H7 (cell line): ENCODE data around the gene HSPH1. TPM values are rescaled to one million over a fixed set of nuclear protein-coding genes. Genes with fewer than 3 reads are reported as not detected.

Experiments used
- DNase-seq: peaks from one replicate; pipeline ENCODE4 v3.0.0; 2012
- H3K27me3 ChIP-seq: 2 replicates; pipeline ENCODE4 v1.6.0; 2011; ENCODE audit warnings: mild to moderate bottlenecking, low read length; ENCODE audit not compliant: control insufficient read depth, insufficient read depth
- H3K36me3 ChIP-seq: replicated peaks from 2 replicates; pipeline ENCODE4 v1.5.1; 2011; ENCODE audit warnings: low read length; ENCODE audit not compliant: control insufficient read depth, insufficient read depth
- H3K4me3 ChIP-seq: 2 replicates; pipeline ENCODE4 v1.5.1; 2011; ENCODE audit warnings: low read depth, mild to moderate bottlenecking, control low read depth, low read length, moderate library complexity; ENCODE audit not compliant: insufficient read depth
- total RNA-seq: library from RNA; depleted of rRNA; stranded (reverse); fragments of >200 nt; shearing (Covaris generic); gene quantifications from 2 replicates; pipeline ENCODE4 v1.2.3, GENCODE V29; 2014; rRNA removed

The HSPH1 gene
- 37.3 and 47.2 TPM in 2 replicates for total RNA-seq

GRCh38 chr13:31161557-31162150 lies at the start of gene HSPH1:
Gene HSPH1 (minus strand): TSS chr13:31161904. CDS start chr13:31161582, 322 bp downstream.
- H3K4me3 ChIP-seq: peak within 1 kb of the TSS; percentile 89
- no peaks in the 10 kb centered on the region for H3K36me3 ChIP-seq
- H3K27me3 ChIP-seq: no peaks in the 10 kb centered on the region
- peak; percentile 95 for DNase-seq

- H3K36me3 ChIP-seq: no peaks in the 10 kb centered on the region
- no peak for DNase-seq
- H3K27me3 ChIP-seq: no peaks in the 10 kb centered on the region
- no peak overlapping the region for H3K4me3 ChIP-seq
These were observed 48.1 kb upstream of the HSPH1 start for GRCh38 chr13:31209841-31210210.

- DNase-seq: peak; percentile 66
- Histone ChIP-seq H3K27me3 (no peaks in the 10 kb centered on the region), H3K36me3 (no peaks in the 10 kb centered on the region), H3K4me3 (no peak overlapping the region)
These were observed 47.6 kb upstream of the HSPH1 start for GRCh38 chr13:31209172-31209840.

DNA sequence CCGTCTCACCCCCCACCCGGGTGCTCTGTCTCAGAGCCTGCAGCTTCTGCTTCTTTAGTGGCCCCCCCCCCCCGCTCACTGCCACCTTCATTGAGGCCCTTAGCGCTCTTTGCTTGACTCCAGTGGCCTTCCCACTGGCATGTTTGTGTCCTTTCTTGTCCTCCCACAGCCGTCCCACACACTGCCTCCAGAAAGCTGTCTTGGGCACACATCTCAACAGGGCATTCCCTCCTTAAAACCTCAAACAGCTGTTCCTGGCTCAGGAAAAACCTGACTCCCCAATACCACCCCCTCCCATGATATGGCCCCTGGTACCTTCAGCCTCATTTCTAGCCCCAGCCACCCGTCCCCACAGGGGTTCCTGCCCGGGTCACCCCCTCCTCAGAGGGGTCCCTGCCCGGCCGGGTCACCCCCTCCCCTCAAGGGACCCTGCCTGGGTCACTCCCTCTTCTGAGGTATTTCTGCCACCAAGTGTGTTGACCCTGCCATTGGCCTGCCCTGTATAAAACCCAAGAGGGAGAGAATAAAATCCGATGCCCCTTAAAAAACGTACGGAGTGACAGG lies 46.9 kb upstream of the HSPH1 start:
- Histone ChIP-seq H3K36me3 (no peaks in the 10 kb centered on the region), H3K27me3 (no peaks in the 10 kb centered on the region), H3K4me3 (no peak overlapping the region)
- DNase-seq: peak; percentile 49

GRCh38 chr13:31207661-31208552 lies 46.2 kb upstream of the HSPH1 start:
- peak; percentile 53 for DNase-seq
- H3K4me3 ChIP-seq: no peak overlapping the region
- no peaks in the 10 kb centered on the region for H3K27me3 ChIP-seq
- no peaks in the 10 kb centered on the region for H3K36me3 ChIP-seq

- H3K36me3 ChIP-seq: no peaks in the 10 kb centered on the region
- no peak for DNase-seq
- H3K4me3 ChIP-seq: no peak overlapping the region
- H3K27me3 ChIP-seq: peaks cover 2% of the 10 kb centered on the region
These were observed 42.9 kb upstream of the HSPH1 start for GRCh38 chr13:31204592-31204991.

- H3K27me3 ChIP-seq: peaks cover 6% of the 10 kb centered on the region
- no peak for DNase-seq
These were observed 39.8 kb upstream of the HSPH1 start for GRCh38 chr13:31201341-31202031.

GRCh38 chr13:31200637-31200971 lies 38.9 kb upstream of the HSPH1 start:
- Histone ChIP-seq H3K4me3 (peak overlapping the region; percentile 64), H3K36me3 (no peaks in the 10 kb centered on the region), H3K27me3 (peaks cover 6% of the 10 kb centered on the region)
- no peak for DNase-seq

More at GRCh38 chr13:31201341-31202031, 39.8 kb upstream of the HSPH1 start:
- H3K4me3 ChIP-seq: no peak overlapping the region; the same call in 1 of the 2 replicates
- no peaks in the 10 kb centered on the region for H3K36me3 ChIP-seq

- Histone ChIP-seq H3K27me3 (peaks cover 6% of the 10 kb centered on the region), H3K4me3 (peak within 1 kb of the TSS; percentile 64), H3K36me3 (no peaks in the 10 kb centered on the region)
- DNase-seq: peak; percentile 97
These were observed 38.3 kb upstream of the HSPH1 start, which contains the start of gene B3GLCT for GRCh38 chr13:31199849-31200636. Gene B3GLCT (plus strand): TSS chr13:31199975. CDS start chr13:31200085, 110 bp downstream.

- H3K4me3 ChIP-seq: peak overlapping the region; percentile 21
- DNase-seq: no peak
- H3K36me3 ChIP-seq: no peaks in the 10 kb centered on the region
- H3K27me3 ChIP-seq: peaks cover 6% of the 10 kb centered on the region
These were observed 37.8 kb upstream of the HSPH1 start for GRCh38 chr13:31199527-31199848.

DNA sequence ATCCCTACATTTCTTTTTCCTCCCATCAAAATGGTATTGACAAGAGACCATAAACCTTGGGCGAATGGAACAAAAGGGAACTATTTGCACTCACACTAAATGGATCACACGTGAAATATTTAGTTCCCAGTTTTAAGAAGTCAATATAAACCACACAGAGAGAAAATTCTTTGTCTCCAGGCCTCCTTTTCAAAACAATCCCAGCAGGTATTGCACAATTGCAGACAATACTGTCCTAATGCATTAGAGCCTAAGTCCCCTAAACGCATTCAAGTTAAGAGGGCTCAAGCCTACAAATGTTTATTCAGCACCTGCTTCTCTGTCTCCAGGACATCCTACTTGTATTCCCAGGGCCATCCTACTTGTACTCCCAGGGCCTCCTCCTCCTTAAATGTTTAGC lies 36.8 kb upstream of the HSPH1 start:
- Histone ChIP-seq H3K36me3 (no peaks in the 10 kb centered on the region), H3K27me3 (peaks cover 6% of the 10 kb centered on the region), H3K4me3 (no peak overlapping the region)
- DNase-seq: no peak

GRCh38 chr13:31196992-31197391 lies 35.3 kb upstream of the HSPH1 start:
- no peak for DNase-seq
- no peak overlapping the region for H3K4me3 ChIP-seq
- peaks cover 6% of the 10 kb centered on the region for H3K27me3 ChIP-seq
- no peaks in the 10 kb centered on the region for H3K36me3 ChIP-seq

- no peaks in the 10 kb centered on the region for H3K36me3 ChIP-seq
- DNase-seq: no peak
- H3K27me3 ChIP-seq: peaks cover 4% of the 10 kb centered on the region
- H3K4me3 ChIP-seq: no peak overlapping the region
These were observed 33.9 kb upstream of the HSPH1 start for GRCh38 chr13:31195616-31196015.
